Epidermal melanocyte (primary cell): ENCODE measurements around the gene TNRC6C.
"Not testable (repeated sequence)": the region's sequence is repeated elsewhere in the genome, so short reads cannot be mapped to it uniquely, and the experiment has no call there.

Source experiments
- DNase-seq: peaks from one replicate; pipeline ENCODE4 v3.0.0; 2011; ENCODE audit warnings: low spot score; ENCODE audit not compliant: insufficient read length

TNRC6C gene

DNA sequence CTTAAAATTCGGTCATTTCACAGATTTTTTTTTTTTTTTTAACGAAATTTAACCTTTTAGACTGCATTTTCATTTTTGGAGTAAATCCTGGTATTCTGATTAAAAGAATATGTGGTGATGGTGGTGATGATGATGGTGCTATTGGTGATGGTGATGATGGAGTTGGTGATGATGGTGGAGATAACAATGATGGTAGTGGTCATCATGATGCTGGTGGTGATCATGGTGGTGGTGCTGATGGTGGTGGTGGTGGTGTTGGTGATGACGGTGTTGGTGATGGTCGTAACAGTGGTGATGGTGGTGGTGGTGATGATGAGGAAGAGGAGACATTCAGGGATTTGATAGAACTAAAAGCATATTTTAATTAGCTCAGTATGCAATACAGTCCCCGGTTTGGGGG is 84.0 kb downstream of the TNRC6C start:
- no peak for DNase-seq

DNA sequence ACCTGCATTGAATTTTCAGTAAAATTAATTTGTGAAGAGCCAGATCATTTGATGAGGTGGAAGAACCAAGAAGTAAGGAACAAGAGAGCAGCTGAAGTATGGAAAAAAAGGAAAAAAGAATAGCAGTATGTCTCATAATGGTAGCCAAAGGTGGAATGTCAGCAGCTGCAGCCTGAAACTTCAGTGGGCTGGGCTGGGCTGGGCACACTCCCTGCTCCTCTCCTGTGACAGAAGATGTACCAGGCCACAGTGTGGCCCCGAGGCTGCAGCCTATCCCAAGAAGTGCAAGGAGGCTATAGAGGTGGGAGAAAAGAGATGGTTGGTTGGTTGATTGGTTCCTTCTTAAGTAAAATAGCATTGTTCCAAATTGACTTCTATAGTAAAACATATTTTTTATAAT is 84.5 kb downstream of the TNRC6C start:
- no peak for DNase-seq

GRCh38 chr17:78044280-78044835 is 85.9 kb downstream of the TNRC6C start:
- no peak for DNase-seq

DNA sequence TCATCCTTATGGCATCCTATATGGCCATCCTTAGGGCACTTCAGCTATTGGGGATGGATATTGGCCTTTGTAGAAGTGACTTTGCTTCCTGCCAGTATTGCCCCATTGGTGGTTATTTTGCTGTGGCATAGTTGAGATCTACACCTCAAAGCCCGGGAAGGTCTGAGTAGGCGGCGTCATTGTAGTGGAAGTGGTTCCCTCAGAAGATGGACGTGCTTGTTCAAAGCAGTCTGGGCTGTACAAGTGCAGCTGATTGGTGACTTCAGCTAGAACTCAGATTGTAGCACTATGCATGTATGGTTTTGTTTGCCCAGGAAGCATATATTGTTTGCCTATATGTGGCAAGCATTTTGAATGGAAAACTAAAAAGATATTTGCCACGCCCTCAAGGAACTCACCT is 86.8 kb downstream of the TNRC6C start:
- no peak for DNase-seq

GRCh38 chr17:78046923-78047322 is 88.4 kb downstream of the TNRC6C start:
- DNase-seq, result no peak

DNA sequence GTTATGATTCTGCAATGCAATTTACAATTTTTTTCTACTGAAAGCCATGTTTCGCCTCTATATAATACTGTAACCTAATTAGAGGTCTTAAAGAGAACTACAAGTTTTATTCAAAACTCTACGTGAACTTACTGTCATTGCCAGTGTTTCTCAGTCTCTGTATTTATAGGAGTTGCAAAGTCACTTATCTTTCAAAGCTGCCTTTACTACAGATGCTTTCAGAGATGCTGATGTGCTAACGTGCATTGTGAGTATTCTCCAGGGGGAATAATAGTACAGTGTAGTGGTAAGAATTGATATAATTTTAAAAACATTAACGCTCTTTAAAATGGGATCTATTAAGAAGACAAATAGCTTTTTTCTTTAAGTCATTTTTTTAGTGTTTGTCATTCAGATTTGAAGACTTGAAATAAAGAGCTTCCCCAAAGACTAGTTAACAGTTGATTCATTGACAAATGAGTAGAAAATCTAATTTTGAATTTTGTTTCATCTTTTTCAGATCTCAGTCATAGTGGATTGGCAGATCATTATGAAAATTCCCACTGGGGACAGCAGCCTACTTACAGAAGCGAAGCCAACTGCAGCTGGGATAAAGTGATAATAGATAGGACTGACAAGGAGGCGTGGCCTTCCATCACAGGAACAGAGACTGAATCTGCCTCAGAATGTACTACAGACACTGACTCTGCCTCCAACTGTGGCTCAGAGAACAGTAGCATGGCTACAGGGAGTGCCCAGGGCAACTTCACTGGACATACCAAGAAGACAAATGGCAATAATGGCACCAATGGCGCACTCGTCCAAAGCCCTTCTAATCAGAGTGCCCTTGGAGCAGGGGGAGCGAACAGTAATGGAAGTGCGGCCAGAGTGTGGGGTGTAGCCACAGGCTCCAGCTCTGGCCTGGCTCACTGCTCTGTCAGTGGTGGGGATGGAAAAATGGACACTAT is 90.1 kb downstream of the TNRC6C start:
- no peak for DNase-seq

- no peak for DNase-seq
Measured at GRCh38 chr17:78049609-78050008, 91.1 kb downstream of the TNRC6C start.

DNA sequence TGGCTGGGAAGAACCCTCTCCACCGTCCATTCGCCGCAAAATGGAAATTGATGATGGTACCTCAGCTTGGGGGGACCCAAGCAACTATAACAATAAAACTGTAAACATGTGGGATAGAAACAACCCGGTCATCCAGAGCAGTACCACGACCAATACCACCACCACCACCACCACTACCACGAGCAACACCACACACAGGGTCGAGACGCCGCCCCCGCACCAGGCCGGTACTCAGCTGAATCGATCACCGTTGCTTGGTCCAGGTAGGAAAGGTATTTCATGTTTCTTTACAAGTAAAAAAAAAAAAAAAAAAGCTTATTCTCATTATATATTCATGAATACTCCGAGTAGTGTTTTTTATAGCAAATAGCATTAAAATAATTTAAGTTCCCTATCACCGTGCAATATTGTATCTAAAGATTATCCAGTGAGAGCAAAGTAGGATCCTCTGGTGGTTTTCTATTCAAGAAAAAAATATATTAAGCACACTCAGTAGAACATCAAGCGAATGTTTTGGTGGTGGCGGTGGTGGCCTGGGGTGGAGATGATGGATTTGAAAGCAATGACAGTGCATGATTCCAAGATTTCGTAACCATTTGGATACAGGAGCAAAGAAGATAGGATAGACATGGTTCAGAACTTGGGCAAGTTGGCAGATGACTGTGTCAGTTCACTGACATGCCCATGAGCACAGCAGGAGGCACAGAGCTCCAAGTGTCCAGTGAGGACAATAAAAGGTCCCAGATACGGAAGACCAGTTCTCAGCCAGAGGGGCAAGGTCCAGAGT is 92.9 kb downstream of the TNRC6C start:
- no peak for DNase-seq

DNA sequence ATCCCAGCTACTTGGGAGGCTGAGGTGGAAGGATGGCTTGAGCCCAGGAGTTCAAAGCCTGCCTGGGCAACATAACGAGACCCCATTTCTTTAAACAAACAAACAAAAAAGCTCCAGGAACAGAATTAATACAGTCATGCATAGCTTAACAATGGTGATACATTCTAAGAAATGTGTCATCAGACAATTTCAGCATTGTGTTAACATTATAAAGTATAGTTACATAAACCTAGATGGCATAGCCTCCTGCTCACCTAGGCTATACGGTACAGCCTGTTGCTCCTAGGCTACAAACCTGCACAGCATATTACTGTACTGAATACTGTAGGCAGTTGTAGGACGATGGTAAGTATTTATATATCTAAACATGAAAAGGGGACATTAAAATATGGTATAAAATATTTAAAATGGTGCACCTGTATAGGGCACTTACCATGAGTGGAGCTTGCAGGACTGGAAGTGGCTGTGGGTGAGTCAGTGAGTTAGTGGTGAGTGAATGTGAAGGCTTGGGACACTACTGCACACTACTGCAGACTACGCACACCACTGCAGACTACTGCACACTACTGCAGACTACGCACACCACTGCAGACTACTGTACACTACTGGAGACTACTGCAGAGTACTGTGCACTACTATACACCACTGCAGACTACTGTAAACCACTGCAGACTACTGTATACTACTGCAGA is 95.4 kb downstream of the TNRC6C start:
- DNase-seq, result no peak

- DNase-seq, result no peak
Measured at GRCh38 chr17:78057113-78057740, 98.7 kb downstream of the TNRC6C start.

- no peak for DNase-seq
Measured at GRCh38 chr17:78058001-78058400, 99.5 kb downstream of the TNRC6C start.

DNA sequence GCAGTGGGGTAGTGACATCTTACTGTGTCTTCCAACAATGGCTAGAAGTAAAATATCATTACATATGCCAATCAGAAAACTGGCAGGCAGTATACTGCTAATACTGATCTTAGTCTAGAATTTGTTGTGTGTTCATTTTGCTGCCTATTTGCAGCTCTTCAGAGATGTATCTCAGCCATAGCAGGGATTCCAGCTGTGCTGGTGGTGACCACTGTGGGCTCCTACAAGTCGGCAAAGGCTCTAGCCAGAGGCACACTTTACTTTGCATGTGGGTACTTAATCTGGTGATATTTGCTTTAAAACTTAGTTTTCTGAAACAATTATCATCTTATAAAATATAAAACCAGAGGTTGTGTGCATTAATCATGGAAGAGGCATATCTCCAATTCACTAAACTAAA is 100.1 kb downstream of the TNRC6C start:
- no peak for DNase-seq

DNA sequence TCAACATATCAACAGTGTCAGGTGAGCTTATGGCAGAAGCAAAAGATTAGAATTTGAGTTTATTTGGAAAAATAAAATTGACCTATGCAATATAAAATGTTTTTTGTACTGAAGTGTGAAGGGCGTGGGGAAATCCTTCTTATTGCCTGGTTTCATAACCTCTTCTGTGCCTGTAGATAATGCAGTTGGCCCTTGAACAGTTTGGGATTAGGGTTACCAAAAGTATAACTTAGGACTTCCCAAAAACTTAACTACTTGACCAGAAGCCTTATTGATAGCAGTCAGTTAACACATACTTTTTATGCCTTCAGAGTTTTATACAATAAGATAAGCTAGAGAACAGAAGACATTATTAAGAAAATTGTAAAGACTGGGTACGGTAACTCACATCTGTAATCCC is 104.1 kb downstream of the TNRC6C start:
- DNase-seq, result no peak

- no peak for DNase-seq
Measured at GRCh38 chr17:78063489-78063888, 105.0 kb downstream of the TNRC6C start.

GRCh38 chr17:78064708-78065107 is 106.2 kb downstream of the TNRC6C start:
- DNase-seq, result no peak

DNA sequence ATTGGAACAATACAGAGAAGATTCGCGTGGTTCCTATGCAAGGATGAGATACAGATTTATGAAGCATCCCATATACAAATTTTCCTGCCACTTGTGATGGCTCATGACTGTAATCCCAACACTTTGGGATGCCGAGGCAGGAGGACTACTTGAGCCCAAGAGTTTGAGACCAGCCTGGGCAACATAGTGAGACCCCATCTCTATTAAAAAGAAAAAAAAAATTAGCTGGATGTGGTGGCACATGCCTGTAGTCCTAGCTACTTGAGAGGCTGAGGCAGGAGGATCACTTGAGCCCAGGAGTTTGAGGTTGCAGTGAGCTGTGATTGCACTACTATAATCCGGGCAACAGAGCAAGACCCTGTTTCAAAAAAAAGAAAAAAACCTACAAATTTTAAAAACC is 108.5 kb downstream of the TNRC6C start:
- not testable (repeated sequence) for DNase-seq

- DNase-seq, result no peak
Measured at GRCh38 chr17:78069695-78070094, 111.2 kb downstream of the TNRC6C start.

DNA sequence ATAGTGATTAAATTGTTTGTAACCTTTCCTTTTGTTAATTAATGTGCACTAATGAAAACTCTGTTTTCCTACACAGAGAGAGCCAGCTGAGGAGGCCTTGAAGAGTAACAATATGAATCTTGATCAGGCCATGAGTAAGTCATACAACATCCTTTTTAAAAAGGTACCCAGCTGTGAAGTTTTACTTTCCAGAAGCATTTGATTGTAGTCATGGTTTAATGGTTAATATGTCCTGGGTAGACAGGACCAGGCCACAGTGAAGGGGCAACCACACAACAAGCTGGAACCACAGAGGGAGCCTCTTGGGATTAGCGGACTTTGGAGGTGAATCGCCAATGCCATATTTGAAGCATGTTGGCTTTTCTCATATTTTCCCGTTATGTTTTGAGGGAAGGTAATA is 114.5 kb downstream of the TNRC6C start:
- DNase-seq, result no peak

GRCh38 chr17:78075011-78075410 is 116.5 kb downstream of the TNRC6C start:
- no peak for DNase-seq

- no peak for DNase-seq
Measured at GRCh38 chr17:78075545-78075944, 117.0 kb downstream of the TNRC6C start.

GRCh38 chr17:78079253-78079652 is 120.8 kb downstream of the TNRC6C start:
- DNase-seq, result no peak
